ENCODE results near the gene EPN2.

The EPN2 gene

GRCh38 chr17:19253112-19253511 lies 15.9 kb downstream of the EPN2 start:
- TF ChIP-seq, protein P1, sequence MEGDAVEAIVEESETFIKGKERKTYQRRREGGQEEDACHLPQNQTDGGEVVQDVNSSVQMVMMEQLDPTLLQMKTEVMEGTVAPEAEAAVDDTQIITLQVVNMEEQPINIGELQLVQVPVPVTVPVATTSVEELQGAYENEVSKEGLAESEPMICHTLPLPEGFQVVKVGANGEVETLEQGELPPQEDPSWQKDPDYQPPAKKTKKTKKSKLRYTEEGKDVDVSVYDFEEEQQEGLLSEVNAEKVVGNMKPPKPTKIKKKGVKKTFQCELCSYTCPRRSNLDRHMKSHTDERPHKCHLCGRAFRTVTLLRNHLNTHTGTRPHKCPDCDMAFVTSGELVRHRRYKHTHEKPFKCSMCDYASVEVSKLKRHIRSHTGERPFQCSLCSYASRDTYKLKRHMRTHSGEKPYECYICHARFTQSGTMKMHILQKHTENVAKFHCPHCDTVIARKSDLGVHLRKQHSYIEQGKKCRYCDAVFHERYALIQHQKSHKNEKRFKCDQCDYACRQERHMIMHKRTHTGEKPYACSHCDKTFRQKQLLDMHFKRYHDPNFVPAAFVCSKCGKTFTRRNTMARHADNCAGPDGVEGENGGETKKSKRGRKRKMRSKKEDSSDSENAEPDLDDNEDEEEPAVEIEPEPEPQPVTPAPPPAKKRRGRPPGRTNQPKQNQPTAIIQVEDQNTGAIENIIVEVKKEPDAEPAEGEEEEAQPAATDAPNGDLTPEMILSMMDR (IDR thresholded peaks at IDR 0.05) = no peak
- Histone ChIP-seq H3K27ac (no peak overlapping the region), H3K4me3 (no peak overlapping the region)
- no peak for DNase-seq (ENCODE audit: low spot score)

- Histone ChIP-seq H3K4me3 (no peak overlapping the region), H3K27ac (no peak overlapping the region)
- DNase-seq (ENCODE audit: low spot score) = no peak
- TF ChIP-seq, protein P1 (IDR thresholded peaks at IDR 0.05) = no peak
Measured at GRCh38 chr17:19254651-19255050, 17.5 kb downstream of the EPN2 start.

DNA sequence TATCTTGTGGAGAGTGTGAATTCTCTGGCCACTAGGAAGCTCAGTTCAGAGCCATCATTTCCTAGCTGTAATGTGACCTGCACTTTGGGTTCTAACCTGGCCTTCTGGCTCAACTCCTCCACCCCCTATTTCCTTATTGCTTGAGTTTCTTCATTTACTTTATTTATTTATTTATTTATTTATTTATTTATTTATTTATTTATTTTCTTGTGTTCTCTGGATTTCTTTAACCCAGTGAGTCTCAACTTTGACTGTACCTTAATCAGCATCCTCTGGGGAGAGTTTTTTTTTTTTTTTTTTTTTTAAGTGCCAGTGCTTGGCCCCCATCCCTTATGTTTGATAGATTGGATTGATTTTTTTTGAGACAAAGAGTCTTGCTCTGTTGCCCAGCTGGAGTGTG lies 18.1 kb downstream of the EPN2 start:
- Histone ChIP-seq H3K27ac (no peak overlapping the region), H3K4me3 (no peak overlapping the region)
- DNase-seq (ENCODE audit: low spot score) = no peak
- TF ChIP-seq, protein P1 (IDR thresholded peaks at IDR 0.05) = no peak

GRCh38 chr17:19258371-19258770 lies 21.2 kb downstream of the EPN2 start:
- no peak overlapping the region for H3K27ac ChIP-seq
- no peak overlapping the region for H3K4me3 ChIP-seq
- TF ChIP-seq, protein P1 (IDR thresholded peaks at IDR 0.05) = no peak
- no peak for DNase-seq (ENCODE audit: low spot score)

DNA sequence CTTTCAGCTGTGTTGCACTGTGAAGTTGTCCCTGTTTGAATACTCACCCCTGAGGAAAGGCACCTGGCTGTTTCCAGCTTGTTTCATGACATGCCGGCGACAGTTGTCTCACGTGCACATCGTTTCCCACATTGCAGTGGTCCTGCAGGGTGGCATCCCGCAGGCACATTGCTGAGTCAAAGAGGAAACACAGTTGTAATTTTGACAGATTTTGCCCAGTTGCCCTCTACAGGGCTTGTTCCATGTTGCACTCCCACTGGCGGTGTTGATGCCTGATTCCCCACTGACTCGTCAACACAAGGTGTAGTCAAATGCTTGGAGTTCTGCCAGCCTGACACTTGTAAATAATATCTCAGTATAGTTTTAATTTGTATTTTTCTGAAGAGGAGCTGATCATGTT lies 23.8 kb downstream of the EPN2 start:
- Histone ChIP-seq H3K4me3 (no peak overlapping the region), H3K27ac (no peak overlapping the region)
- no peak for DNase-seq (ENCODE audit: low spot score)
- TF ChIP-seq, protein P1 (IDR thresholded peaks at IDR 0.05) = no peak

DNA sequence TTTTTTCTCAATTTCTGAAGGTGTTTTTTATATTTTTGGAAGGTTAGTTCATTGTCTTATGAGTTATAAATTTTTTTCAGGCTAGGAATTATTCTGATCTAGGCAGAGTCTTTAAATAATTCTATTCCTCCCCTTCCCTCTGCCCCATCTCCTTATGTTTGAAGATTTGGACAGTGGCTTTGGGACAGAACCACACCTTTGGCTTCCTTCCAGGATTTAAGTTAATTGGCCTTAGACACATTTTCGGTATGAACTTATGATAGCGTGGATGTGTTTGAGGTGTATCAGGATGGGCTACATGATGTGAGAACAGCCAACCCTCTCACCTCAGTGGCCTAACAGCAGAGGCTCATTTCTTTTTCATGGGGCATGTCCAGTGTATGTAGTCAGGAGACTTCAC lies 24.3 kb downstream of the EPN2 start:
- TF ChIP-seq, protein P1 (IDR thresholded peaks at IDR 0.05) = no peak
- no peak for DNase-seq (ENCODE audit: low spot score)
- Histone ChIP-seq H3K4me3 (no peak overlapping the region), H3K27ac (peak overlapping the region in 1 of 2 donors; percentile 86)

GRCh38 chr17:19262650-19263631 lies 25.8 kb downstream of the EPN2 start:
- Histone ChIP-seq H3K4me3 (peak overlapping the region; percentile 13), H3K27ac (peak overlapping the region; percentile 78 to 86)
- TF ChIP-seq, protein P1 (IDR thresholded peaks at IDR 0.05) = no peak
- DNase-seq (ENCODE audit: low spot score) = no peak
